Testis (tissue), 3 donors: ENCODE data around the gene SFXN4. TPM values are rescaled to one million over a fixed set of nuclear protein-coding genes. Genes with fewer than 3 reads are reported as not detected.
A peak's percentile ranks its signal among the peaks of the same experiment; 100 is the strongest.

Experiments
- DNase-seq: peaks from one replicate; pipeline ENCODE4 v3.0.0-alpha.2; 2019
- H3K27ac ChIP-seq, 2 donors: fragments of 200-600 bp; sonication (generic); one replicate each; pipeline ENCODE4 v1.5.1; 2019
- H3K27me3 ChIP-seq: fragments of 200-600 bp; sonication (generic); one replicate; pipeline ENCODE4 v1.5.1; 2019
- H3K36me3 ChIP-seq: fragments of 200-600 bp; sonication (generic); one replicate; pipeline ENCODE4 v1.5.1; 2017; ENCODE audit warnings: low read depth; ENCODE audit errors: missing control alignments
- H3K4me1 ChIP-seq: fragments of 200-600 bp; sonication (generic); one replicate; pipeline ENCODE4 v1.5.1; 2019
- H3K4me3 ChIP-seq, 2 donors: fragments of 200-600 bp; sonication (generic); one replicate each; pipeline ENCODE4 v1.5.1; 2017 to 2019
- H3K9me3 ChIP-seq: fragments of 200-600 bp; sonication (generic); one replicate; pipeline ENCODE4 v1.5.1; 2017
- CTCF ChIP-seq, 3 experiments: fragments of 450-650 bp in 2 of 3; fragments of 200-600 bp in 1 of 3; sonication (generic) in 1 of 3; IDR thresholded peaks; one replicate each; pipeline ENCODE4 v1.5.1; 2016 to 2019; ENCODE audit warnings: antibody characterized with exemption in 3 of 3, mild to moderate bottlenecking in 2 of 3, moderate library complexity in 1 of 3
- POLR2A ChIP-seq: fragments of 450-650 bp; IDR thresholded peaks from one replicate; pipeline ENCODE4 v1.6.1; 2017; ENCODE audit warnings: antibody characterized with exemption, mild to moderate bottlenecking, moderate library complexity
- WGBS, 2 donors: methylation state at CpG; one replicate each; pipeline ENCODE4 v1.1.5; 2018; 5-methylcytosine and 5-hydroxymethylcytosine counted together
- intact Hi-C: fragments of 100-400 bp; cut with DNase I; formaldehyde crosslinking; loops from one replicate; pipeline ENCODE4 v1.15.1; 2023; ENCODE audit warnings: low total_unique reads
- polyA plus RNA-seq: library from polyadenylated mRNA; stranded (reverse); fragments of 350-450 nt; fragmentation: Illumina TruSeq; extraction: RNeasy Lipid Tissue Mini Kit (QIAGEN cat#74804); gene quantifications from one replicate; pipeline ENCODE4 v1.2.3, GENCODE V29; 2014; ENCODE audit warnings: low read depth, low replicate concordance; ENCODE audit not compliant: insufficient read depth
- total RNA-seq, 2 donors: library from RNA; depleted of rRNA; stranded (reverse); fragments of >200 nt; gene quantifications; one replicate each; pipeline ENCODE4 v1.2.3, GENCODE V29; 2016

The SFXN4 gene
- total and polyA plus RNA-seq, 3 donors from 2014 or later = 12.8 to 57.5 (median 16.6) TPM

- no peak overlapping the region for H3K27ac ChIP-seq
- H3K9me3 ChIP-seq = no peaks in the 10 kb centered on the region
- no peak for DNase-seq
- WGBS, 2 donors = 38 to 49% methylated on average over 9 of the region's 9 CpGs
- H3K4me3 ChIP-seq = peak overlapping the region in 1 of 2 donors; percentile 67
- TF ChIP-seq CTCF (IDR thresholded peaks at IDR 0.05) (no peak), POLR2A (no peak)
- intact Hi-C loops = loop anchor here (10.0 kb wide), 2 partner anchors 205 to 235 kb away; no protein-coding TSS in a partner anchor
- no peaks in the 10 kb centered on the region for H3K4me1 ChIP-seq
- H3K36me3 ChIP-seq = no peaks in the 10 kb centered on the region
- H3K27me3 ChIP-seq = no peaks in the 10 kb centered on the region
These were observed 44.3 kb upstream of the SFXN4 start for GRCh38 chr10:119209736-119210355.

DNA sequence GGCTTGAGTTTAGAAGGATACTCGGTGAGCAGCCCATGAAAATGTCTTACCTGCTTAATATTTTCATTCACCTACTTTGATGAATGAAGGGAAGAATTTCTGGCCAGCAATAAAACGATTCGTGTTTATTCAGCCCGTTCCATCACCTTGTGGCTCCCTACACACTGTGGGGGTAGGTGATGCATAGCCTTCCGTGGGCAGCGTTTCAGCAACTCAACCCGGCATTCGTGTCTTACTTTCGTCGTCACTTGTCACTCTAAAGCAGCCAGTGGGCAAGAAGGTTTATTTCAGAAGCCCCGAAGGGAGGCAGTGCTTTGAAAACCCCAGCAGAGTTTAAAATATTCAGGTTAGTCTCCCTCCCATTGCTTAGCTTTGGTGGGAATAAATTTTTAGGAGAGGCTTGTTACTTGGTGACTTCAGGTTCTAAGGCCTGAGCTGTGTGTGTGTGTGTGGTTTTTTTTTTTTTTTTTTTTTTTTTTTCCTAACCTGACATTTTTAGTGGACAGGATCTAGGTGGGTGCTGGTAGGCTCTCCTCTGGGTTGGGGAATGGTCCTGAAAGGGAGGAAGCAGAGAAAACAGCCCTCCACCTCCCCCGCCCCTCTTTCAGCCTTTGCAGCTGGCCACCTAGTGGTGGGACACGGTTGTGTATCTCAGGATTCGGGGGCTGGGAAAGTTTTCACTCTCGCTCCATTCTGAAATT lies 43.7 kb upstream of the SFXN4 start:
- Histone ChIP-seq H3K27me3 (no peaks in the 10 kb centered on the region), H3K4me3 (peak overlapping the region in 1 of 2 donors; percentile 67), H3K4me1 (no peaks in the 10 kb centered on the region), H3K9me3 (no peaks in the 10 kb centered on the region), H3K27ac (peak overlapping the region in 1 of 2 donors; percentile 97), H3K36me3 (no peaks in the 10 kb centered on the region)
- intact Hi-C loops = loop anchor here (10.0 kb wide), 2 partner anchors 206 to 236 kb away; no protein-coding TSS in a partner anchor
- TF ChIP-seq POLR2A (no peak), CTCF (IDR thresholded peaks at IDR 0.05) (peak; percentile 64 to 75 (median 68))
- DNase-seq = peak; percentile 70
- 32 to 33% methylated on average over 15 of the region's 15 CpGs for WGBS, 2 donors

DNA sequence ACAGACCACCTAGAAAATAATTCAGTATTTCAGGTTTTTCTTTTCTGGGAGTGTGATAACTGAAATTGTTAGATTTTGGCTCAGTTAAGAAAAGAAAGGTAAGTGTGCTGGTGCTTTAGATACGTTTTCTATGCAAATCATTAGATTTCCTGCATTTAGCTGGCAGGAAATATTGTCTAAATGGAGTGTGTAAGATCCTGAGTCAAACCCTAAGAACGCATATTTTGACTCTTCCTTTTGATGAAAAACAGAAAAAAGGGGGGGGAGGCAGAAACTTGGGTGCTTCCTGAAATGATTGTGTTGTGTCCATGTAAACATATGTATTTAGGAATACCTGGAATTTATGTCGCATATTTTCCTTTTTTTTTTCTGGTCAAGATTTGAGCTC lies 43.0 kb upstream of the SFXN4 start:
- 10 to 17% methylated on average over 3 of the region's 3 CpGs for WGBS, 2 donors
- Histone ChIP-seq H3K9me3 (no peaks in the 10 kb centered on the region), H3K27ac (peak overlapping the region in 1 of 2 donors; percentile 97), H3K4me1 (no peaks in the 10 kb centered on the region), H3K4me3 (peak overlapping the region; percentile 67 to 93), H3K36me3 (no peaks in the 10 kb centered on the region), H3K27me3 (no peaks in the 10 kb centered on the region)
- TF ChIP-seq CTCF (IDR thresholded peaks at IDR 0.05) = no peak
- TF ChIP-seq POLR2A = no peak
- intact Hi-C loops = loop anchor here (10.0 kb wide), 2 partner anchors 206 to 236 kb away; no protein-coding TSS in a partner anchor
- no peak for DNase-seq

- Histone ChIP-seq H3K27me3 (no peaks in the 10 kb centered on the region), H3K4me1 (no peaks in the 10 kb centered on the region), H3K4me3 (peak overlapping the region; percentile 67 to 93), H3K36me3 (no peaks in the 10 kb centered on the region), H3K27ac (peak overlapping the region; percentile 18 to 97), H3K9me3 (no peaks in the 10 kb centered on the region)
- 0% methylated on average over 50 to 56 of the region's 62 CpGs for WGBS, 2 donors
- TF ChIP-seq POLR2A (no peak), CTCF (IDR thresholded peaks at IDR 0.05) (no peak)
- intact Hi-C loops = loop anchor here (10.0 kb wide), 2 partner anchors 207 to 237 kb away; no protein-coding TSS in a partner anchor
- peak; percentile 53 for DNase-seq
These were observed 42.4 kb upstream of the SFXN4 start for GRCh38 chr10:119207713-119208552.
